ENCODE data around the gene SCGB1C1. TPM values are rescaled to one million over a fixed set of nuclear protein-coding genes. Genes with fewer than 3 reads are reported as not detected.

The SCGB1C1 gene
- total RNA-seq, 4 donors from 2014 or later = not detected

- no peak for DNase-seq
- Histone ChIP-seq H3K4me3 (peak overlapping the region; percentile 80 to 100 (median 90)), H3K36me3 (peaks cover 19 to 62% (median 29%) of the 10 kb centered on the region in 3 donors), H3K27me3 (no peaks in the 10 kb centered on the region), H3K9me3 (no peaks in the 10 kb centered on the region), H3K27ac (peak overlapping the region; percentile 96 to 100 (median 98)), H3K4me1 (peaks cover 29 to 72% (median 30%) of the 10 kb centered on the region in 3 donors)
- WGBS, 2 donors = 3 to 5% methylated on average over 11 to 14 of the region's 39 CpGs
- no peak for TF ChIP-seq POLR2A (IDR thresholded peaks at IDR 0.05)
- TF ChIP-seq, protein P1, sequence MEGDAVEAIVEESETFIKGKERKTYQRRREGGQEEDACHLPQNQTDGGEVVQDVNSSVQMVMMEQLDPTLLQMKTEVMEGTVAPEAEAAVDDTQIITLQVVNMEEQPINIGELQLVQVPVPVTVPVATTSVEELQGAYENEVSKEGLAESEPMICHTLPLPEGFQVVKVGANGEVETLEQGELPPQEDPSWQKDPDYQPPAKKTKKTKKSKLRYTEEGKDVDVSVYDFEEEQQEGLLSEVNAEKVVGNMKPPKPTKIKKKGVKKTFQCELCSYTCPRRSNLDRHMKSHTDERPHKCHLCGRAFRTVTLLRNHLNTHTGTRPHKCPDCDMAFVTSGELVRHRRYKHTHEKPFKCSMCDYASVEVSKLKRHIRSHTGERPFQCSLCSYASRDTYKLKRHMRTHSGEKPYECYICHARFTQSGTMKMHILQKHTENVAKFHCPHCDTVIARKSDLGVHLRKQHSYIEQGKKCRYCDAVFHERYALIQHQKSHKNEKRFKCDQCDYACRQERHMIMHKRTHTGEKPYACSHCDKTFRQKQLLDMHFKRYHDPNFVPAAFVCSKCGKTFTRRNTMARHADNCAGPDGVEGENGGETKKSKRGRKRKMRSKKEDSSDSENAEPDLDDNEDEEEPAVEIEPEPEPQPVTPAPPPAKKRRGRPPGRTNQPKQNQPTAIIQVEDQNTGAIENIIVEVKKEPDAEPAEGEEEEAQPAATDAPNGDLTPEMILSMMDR (IDR thresholded peaks at IDR 0.05) = no peak
- intact Hi-C loops (cut with DNase I) = no loop called here
Measured at GRCh38 chr11:206526-207207, 13.8 kb downstream of the SCGB1C1 start.

- TF ChIP-seq POLR2A (IDR thresholded peaks at IDR 0.05) = peak in 3 of 4 donors; percentile 94 to 97 (median 96)
- TF ChIP-seq, protein P1 (IDR thresholded peaks at IDR 0.05) = peak in 2 of 6 experiments; percentile 10 to 22
- Histone ChIP-seq H3K27ac (peak within 1 kb of the TSS; percentile 96 to 100 (median 98)), H3K36me3 (peaks cover 24 to 67% (median 30%) of the 10 kb centered on the region in 3 donors), H3K27me3 (no peaks in the 10 kb centered on the region), H3K9me3 (no peaks in the 10 kb centered on the region), H3K4me3 (peak within 1 kb of the TSS; percentile 80 to 100 (median 90)), H3K4me1 (peaks cover 29 to 73% (median 30%) of the 10 kb centered on the region in 3 donors)
- peak; percentile 95 for DNase-seq
- intact Hi-C loops (cut with DNase I) = no loop called here
- WGBS, 2 donors = 0% methylated on average over 6 of the region's 63 CpGs; no CpG with 5 or more reads in 1 of the 2 donors
Measured at GRCh38 chr11:207208-207862, 14.5 kb downstream of the SCGB1C1 start, which contains the start of the genes BET1L and RIC8A. Gene BET1L (minus strand): TSS chr11:207399. CDS start chr11:207321, 78 bp downstream. Gene RIC8A (plus strand): TSS chr11:207708. CDS start chr11:208855, 1,147 bp downstream.

DNA sequence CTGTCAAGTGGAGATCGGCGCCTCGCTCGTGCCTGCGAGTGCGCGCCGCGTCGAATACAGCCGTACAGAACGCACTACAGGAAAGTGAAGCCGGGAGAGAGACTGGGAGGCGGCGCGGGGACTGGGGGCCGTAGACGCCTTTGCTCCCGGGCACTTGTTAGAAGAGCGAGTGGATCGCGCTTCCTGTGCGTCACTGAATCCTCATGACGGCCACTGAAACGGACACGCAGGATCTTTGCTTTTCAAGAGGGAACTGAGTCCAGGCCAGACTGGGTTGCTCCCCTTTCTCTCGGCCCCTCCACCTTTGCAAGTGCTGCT lies 14.9 kb downstream of the SCGB1C1 start:
- Histone ChIP-seq H3K36me3 (peaks cover 29 to 67% (median 32%) of the 10 kb centered on the region in 3 donors), H3K4me3 (peak overlapping the region; percentile 80 to 100 (median 90)), H3K27ac (peak overlapping the region; percentile 96 to 100 (median 98)), H3K27me3 (no peaks in the 10 kb centered on the region), H3K9me3 (no peaks in the 10 kb centered on the region), H3K4me1 (peaks cover 29 to 69% (median 30%) of the 10 kb centered on the region in 3 donors)
- TF ChIP-seq POLR2A (IDR thresholded peaks at IDR 0.05) = no peak
- TF ChIP-seq, protein P1 (IDR thresholded peaks at IDR 0.05) = no peak
- 0% methylated on average over 2 to 21 of the region's 27 CpGs for WGBS, 2 donors
- DNase-seq = no peak
- intact Hi-C loops (cut with DNase I) = no loop called here

- H3K36me3 ChIP-seq = peaks cover 34 to 67% (median 37%) of the 10 kb centered on the region in 3 donors
- TF ChIP-seq, protein P1 (IDR thresholded peaks at IDR 0.05) = peak in 3 of 6 experiments; percentile 7 to 24 (median 10)
- TF ChIP-seq POLR2A (IDR thresholded peaks at IDR 0.05) = peak in 3 of 4 donors; percentile 78 to 94 (median 89)
- WGBS, 2 donors = 0% methylated on average over 13 to 22 of the region's 57 CpGs
- no peak for DNase-seq
- H3K27me3 ChIP-seq = no peaks in the 10 kb centered on the region
- no peaks in the 10 kb centered on the region for H3K9me3 ChIP-seq
- H3K4me3 ChIP-seq = peak overlapping the region; percentile 80 to 100 (median 90)
- intact Hi-C loops (cut with DNase I) = no loop called here
- H3K4me1 ChIP-seq = peaks cover 29 to 64% (median 30%) of the 10 kb centered on the region in 3 donors
- peak overlapping the region; percentile 96 to 100 (median 98) for H3K27ac ChIP-seq
Measured at GRCh38 chr11:208181-208916, 15.5 kb downstream of the SCGB1C1 start.

Data from esophagus squamous epithelium (tissue), 5 donors.